ENCODE results near the gene TYMP. TPM values are rescaled to one million over a fixed set of nuclear protein-coding genes. Genes with fewer than 3 reads are reported as not detected.

Gene TYMP
- total RNA-seq, 1 experiment from 2014 or later, result 27.3 TPM

DNA sequence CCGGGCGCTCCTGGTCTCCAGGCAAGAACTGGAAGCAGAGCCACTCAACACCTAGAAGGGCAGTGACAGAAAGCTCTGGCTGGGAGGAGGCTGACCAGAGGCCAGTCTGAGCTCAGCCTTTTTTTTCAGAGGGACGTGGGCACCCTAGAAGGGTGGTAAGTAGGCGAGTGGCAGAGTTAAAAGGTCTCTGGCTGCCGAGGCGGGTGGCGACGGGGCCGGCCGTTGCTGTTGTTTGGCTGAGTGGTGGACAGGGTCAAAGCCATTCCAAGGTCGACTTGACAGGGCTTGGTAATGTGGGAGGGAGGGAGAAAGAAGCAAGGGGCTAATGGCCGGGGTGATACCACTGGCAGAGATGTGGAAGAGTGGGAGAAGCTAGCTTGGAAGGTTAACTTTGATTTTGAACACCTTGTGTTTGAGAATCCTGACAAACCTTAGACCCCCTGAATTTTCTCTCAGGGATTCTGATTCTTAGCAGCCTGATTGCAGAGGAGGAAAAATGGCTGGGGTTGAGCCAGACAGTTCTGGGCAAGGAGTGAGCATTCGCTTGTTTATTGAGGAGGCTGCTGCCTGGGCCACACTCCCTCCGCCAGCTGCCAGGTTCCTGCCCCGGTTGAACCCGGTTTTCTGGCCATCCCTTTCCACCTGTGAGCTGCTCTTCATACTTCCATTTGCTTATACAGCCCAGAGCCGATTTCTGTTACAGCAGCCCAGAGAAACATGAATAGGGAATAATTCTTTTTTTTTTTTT, 33.8 kb upstream of the TYMP start:
- DNase-seq (ENCODE audit: extremely low read depth, low read depth), result no peak

DNA sequence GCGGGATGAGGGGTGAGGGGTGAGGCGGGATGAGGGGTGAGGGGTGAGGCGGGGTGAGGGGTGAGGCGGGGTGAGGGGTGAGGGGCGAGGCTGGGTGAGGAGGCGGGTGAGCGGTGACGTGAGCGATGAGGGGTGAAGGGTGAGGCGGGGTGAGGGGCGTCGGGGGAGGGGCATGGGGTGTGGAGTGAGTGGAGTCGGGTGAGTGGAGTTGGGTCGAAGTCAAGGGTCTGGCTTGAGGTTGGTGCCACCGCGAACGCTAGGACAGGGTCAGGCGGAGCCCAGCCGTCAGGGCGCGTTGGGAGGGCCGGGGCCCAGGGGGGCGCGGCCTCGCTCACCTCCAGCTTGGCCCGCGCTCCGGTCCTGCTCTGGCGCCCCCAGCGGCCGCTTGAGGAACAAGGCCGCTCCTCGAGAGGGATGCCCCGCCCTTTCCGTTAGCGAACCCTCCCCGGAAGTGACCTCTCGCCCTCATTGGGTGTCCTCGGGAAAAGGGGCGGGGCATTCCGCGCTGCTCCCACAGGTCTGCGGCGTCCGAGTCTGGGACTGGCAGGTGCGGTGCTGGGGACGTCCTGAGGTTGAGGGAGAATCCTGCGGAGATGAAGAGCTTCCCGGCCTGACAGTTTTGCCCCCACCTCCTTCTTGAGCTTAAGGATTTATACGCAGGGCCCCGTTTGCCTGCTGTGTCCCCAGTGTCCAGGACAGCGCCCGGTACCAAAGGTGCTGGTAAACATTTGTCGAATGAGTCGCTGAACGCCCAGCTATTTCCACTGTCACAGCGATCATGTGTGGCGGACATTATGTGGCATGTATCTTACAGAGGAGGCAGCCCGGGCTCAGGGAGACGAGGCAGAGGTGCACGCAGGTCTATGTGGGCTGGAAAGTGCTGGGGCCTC, 33.0 kb upstream of the TYMP start, which contains the start of gene SYCE3:
SYCE3 (minus strand) TSS at position 397 of the 890 bp plus-strand sequence. CDS start 6,514 bp downstream, outside the sequence.
- DNase-seq (ENCODE audit: extremely low read depth, low read depth), result peak; percentile 92

DNA sequence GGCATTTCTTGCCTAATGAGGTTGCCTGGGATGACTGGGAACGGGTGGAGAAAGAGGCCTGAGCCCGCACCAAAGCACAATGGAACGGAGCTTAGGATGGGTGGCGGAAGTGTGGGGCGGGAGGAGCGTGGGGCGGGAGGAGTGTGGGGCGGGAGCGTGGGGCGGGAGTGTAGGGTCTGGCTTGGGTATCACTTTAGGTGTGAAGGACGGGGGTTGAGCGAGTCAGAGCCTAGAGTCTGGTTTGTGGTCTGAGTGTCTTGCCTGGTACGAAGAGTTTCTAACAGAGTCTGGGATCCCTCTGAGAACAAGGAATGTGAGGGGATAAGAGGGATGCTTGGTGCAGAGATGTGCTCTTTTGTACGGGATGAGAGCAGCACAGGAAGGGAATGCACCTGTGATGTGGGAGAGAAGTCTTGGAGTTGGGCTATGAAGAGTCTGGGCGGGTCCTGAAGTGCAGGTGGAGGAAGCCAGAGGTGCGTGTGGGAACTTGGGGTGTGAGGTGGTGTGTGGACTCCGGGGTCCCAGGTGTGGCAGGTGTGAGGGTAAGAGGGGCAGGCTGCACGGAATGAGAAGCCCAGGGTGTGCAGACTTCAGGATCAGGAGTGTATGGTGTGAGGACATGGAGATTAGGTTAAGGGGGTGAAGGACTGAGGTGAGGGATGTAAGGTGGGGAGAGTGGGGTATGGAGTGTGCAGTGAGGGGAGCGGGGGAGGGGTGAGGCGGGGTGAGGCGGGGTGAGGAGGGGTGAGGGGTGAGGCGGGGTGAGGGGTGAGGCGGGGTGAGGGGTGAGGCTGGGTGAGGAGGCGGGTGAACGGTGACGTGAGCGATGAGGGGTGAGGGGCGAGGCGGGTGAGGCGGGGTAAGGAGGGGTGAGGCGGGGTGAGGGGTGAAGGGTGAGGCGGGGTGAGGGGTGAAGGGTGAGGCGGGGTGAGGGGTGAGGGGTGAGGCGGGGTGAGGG, 31.9 kb upstream of the TYMP start:
- no peak for DNase-seq (ENCODE audit: extremely low read depth, low read depth)

DNA sequence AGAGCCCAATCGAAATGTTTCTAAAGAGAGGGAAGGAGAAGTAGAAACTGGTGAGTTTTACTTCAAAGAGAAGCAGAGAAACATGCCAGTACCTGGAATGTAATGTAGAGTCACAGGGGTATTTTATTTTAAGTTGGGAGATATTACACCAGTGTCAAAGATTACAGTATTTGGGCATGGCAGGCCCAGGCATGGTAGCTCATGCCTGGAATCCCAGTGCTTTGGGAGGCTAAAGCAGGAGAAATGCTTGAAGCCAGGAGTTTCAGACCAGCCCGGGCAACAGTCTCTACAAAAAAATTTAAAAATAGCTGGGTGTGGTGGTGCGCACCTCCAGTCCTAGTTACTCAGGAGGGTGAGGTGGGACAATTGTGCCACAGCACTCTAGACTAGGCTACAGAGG, 30.2 kb upstream of the TYMP start:
- no peak for DNase-seq (ENCODE audit: extremely low read depth, low read depth)

DNA sequence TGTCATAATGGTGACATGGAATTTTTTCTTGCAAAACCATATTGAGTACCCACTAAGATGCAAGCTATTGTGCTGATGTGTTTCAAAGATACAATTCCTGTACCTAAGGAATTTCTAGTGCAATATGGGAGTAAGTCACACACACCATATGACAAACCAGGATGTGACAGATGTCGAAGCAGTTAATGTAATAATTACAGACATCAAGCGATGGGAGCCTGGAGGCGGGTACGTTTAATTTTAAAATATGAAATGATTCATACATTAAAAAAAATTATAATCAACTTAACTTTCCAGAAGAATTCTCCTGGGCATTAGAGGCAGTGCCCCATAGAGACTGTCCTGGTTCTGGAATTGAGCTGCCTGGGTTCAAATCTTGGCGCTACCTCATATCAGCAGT, 26.9 kb upstream of the TYMP start:
- no peak for DNase-seq (ENCODE audit: extremely low read depth, low read depth)

DNA sequence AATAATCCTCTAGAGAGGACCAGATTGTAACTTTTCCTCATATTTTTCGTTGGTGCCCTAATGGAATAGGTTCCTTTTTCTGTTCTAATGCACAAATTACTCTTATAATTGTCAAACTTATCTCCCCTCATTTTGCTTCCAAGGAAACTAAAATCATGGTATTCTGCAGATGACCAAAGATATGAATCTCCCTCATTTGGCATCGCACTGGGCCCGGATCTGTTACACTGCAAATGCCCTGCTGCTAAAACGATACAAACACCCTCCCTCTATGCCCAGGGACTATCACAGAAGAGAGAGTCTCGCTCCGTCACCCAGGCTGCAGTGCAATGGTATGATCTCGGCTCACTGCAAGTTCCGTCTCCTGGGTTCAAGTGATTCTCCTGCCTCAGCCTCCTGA, 23.5 kb upstream of the TYMP start:
- DNase-seq (ENCODE audit: extremely low read depth, low read depth), result no peak

DNA sequence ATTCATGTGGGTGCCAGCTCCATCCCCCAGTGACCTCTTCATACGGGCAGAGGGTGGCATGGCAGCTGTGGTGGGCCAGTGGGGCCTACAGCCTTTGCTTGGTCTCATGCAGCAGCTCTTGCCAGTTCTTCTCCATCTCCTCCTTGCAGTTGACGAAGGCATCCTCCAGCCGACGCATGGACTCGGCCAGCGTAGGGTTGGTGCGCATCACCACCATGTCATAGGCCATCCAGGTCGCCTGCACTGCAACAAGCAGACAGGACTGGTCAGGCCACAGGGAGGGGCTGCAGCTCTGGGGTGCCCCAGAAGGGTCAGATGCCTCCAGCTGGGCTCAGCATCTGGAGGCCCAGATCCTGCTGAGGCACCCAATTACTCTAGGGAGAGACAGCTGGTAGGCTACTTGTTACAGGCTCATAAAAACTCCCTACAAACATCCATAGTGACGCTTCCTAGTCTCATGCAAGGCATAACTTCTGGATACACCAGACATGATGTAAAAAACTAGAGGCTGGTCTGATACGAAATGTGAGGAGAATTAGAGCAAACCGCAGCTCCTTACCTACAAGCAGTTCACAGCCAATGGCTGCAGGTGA, 21.4 kb upstream of the TYMP start:
- DNase-seq (ENCODE audit: extremely low read depth, low read depth), result no peak

DNA sequence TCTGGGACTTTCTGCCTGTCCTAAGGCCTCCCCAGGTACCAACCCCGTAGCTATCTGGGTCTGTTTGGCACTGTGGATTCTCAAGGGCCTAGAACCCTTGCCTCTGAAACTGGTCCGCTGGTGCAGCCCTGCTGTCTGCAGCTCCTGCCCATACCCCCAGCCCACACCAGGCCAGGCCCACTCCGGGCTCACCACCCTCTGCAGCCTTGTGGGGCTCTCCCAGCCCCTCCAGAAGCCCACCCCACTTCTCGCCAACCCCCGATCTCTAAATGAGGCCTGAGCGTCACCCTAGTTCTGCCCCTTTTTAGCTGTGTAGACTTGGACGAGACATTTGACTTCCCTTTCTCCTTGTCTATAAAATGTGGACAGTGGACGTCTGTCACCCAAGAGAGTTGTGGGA, 20.6 kb upstream of the TYMP start:
- no peak for DNase-seq (ENCODE audit: extremely low read depth, low read depth)

DNA sequence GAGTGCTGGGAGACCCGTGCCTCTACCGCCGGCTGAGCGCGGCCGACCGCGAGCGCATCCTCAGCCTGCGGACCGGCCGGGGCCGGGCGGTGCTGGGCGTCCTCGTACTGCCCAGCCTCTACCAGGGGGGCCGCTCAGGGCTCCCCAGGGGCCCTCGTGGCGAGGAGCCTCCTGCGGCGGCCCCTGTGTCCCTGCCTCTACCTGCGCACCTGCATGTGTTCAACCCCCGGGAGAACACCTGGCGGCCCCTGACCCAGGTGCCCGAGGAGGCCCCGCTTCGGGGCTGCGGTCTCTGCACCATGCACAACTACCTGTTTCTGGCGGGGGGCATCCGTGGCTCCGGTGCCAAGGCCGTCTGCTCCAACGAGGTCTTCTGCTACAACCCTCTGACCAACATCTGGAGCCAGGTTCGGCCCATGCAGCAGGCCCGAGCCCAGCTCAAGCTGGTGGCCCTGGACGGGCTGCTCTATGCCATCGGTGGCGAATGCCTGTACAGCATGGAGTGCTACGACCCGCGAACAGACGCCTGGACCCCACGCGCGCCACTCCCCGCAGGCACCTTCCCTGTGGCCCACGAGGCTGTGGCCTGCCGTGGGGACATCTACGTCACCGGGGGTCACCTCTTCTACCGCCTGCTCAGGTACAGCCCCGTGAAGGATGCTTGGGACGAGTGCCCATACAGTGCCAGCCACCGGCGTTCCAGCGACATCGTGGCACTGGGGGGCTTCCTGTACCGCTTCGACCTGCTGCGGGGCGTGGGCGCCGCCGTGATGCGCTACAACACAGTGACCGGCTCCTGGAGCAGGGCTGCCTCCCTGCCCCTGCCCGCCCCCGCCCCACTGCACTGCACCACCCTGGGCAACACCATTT, 19.3 kb upstream of the TYMP start:
- DNase-seq (ENCODE audit: extremely low read depth, low read depth), result no peak

DNA sequence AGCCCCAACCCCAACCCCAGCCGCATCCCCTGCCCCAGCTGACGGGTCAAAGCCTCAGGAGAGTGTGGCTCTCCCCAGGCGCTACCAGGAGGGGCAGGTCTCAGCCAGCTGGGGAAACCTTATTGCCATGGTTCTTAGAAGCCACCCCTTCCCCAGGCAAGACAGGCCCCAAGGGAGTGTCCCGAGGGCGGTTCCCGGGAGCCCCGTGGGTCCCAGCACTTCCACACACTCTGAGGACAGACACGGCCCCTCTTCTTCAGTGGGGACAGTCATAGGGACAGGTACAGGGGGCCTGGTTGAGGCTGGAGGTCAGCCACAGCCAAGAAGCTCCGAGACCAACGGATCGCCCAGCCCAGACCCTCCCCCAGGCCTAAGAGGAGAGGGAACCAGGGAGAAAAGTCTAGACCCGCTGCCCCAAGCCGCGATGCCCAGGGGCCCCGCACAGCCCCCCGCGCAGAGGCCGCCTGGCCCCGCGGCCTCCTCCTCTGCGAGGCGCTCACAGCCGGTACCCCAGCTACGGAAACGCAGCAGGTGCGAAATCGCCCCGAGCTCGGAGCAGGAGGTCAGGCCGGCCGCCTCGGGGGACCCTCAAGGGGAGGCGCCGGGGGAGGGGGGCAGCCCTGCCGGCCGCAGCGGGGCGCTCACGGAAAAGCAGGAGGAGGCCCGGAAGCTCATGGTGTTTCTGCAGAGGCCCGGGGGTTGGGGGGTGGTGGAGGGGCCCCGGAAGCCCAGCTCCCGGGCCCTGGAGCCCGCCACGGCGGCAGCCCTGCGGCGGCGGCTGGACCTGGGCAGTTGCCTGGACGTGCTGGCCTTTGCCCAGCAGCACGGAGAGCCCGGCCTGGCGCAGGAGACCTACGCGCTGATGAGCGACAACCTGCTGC, 18.5 kb upstream of the TYMP start:
- DNase-seq (ENCODE audit: extremely low read depth, low read depth), result no peak

DNA sequence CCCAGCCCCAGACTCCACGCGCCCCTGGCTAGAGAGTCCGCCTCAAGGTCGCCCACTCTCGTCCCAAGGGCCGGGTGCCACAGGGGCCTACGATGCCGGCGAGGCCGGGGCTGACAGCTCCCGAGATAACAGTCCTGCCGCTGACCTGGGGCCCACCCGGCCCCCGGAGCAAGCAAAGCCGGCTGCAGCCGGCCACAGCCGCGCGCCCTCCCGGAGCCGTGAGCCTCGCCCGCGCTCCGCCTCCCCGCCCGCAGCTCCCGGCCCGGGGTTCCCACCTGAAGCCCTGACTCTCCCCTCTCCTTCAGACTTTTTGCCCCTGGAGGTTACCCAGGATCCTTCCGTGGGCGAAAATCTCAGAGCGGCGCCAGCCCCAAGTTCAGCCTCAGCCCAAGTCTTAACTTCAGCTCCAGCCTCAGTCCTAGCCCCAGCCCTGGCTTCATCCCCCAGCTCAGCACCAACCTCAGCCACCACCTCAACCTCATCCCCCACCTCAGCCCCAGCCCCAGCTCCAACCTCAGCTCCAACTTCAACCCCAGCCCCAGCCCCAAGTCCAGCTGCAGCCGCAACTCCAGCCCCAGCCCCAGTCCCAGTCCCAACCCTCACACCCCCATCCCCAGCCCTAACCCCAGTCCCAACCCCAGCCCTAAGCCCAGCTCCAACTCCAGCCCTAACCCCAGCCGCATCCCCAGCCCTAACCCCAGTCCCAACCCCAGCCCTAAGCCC, 17.6 kb upstream of the TYMP start:
- DNase-seq (ENCODE audit: extremely low read depth, low read depth), result no peak

DNA sequence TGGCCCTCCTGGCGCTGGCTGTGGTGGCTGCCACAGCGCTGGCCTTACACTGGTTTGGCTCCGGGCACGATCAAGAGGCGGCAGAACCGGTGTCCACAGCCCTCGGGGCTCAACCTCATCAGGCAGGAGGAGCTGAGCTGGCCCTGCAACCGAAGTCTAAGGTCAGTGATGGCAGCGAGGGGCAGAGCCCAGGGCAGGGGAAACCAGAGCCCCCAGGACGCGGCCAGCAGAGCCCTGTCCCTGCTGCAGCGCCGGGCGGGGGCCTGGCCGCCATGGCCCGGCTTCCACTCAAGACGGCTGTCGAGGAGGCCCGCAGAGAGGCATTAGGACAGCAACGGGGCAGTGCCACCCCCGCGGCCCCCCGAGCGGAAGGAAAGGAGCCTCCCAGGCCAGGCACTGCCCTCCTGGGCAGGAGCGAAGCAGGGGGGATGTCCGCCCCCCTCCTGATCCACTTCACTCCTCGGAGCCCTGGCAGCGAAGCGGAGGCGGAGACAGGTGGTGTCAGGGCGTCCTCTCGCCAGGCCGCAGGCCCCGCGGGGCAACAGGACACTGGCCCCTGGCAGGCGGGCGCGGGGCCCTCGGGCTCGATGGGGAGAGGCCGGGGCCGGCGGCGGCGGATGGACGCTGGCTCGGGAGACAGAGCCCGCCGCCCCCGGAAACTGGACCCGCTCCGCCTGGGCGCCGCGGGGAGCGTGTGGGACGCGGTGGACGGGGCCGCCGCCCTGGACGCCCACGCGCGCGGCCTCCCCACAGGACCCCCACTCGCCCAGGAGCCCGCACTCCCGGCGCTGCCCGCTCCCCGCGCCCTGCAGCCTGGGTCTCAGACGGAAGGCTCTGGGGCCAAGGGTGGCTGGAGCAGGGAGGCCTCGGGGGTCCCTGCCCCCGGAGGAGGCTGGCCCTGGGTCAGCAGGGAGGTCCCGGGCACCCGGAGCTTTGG, 16.8 kb upstream of the TYMP start:
- no peak for DNase-seq (ENCODE audit: extremely low read depth, low read depth)

DNA sequence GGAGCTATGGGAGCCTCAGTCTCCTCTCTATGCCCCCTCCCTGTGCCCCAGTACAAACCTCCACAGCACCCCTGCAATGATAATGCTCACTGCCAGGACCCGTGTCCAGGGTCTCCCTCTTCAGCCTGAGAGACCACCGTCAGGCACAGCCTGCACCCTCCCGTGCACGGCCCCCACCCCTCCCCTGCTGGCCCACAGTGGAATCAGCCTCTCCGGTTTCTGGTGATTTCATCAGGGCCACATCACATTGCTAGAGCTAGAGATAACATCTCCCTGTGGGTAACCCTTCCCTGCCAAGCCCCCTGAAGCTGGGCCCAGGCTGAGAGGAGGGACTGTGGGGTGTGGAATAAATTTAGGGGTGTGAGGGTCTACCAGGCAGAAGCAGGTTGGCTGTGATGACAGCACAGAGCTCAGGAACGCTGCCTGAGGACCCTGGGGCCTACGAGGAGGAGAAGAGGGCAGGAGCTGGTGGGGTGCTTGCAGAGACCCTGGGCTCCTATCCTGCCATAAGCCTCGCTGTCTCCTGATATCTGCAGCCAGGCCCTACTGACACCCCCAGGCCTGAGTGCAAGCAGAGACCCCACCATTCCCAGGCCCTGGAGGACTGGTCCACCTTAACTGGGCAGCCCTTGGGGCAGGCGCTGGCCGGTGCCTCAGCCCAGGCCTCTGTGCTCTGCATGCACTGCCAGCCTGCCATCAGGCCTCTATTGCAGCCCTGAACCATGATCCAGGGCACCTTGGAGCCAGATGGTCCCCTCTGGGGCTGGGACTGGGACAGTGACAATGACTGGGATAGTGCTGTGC, 15.9 kb upstream of the TYMP start, which contains the start of gene KLHDC7B:
KLHDC7B (plus strand) TSS at position 378 of the 804 bp plus-strand sequence; CDS start at position 723, 345 bp downstream.
- DNase-seq (ENCODE audit: extremely low read depth, low read depth), result peak; percentile 75

DNA sequence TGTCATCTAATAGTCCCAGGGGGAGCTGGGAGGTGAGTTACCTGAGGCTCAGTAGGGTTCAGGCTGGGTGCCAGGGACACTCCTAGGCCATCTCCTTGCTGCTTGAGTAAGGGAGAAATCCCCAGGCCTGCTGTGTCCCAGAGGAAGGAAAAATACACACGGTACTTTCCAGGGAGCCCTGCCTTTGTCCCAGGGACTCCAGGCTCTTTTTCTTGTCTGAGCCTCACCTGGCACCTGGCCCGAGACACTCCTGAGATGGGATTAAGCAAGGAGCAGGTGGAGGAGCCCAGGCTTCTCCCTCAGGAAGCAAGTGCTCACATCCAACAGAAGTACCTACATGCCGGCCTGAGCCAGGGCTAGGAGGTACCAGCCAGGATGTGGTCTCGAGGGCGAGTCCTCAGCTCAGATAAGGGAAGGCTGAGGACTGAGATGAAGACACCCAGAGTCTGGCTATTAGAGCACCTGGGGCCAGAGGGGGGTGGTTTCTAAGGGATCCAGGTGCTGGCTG, 15.0 kb upstream of the TYMP start:
- DNase-seq (ENCODE audit: extremely low read depth, low read depth), result no peak

DNA sequence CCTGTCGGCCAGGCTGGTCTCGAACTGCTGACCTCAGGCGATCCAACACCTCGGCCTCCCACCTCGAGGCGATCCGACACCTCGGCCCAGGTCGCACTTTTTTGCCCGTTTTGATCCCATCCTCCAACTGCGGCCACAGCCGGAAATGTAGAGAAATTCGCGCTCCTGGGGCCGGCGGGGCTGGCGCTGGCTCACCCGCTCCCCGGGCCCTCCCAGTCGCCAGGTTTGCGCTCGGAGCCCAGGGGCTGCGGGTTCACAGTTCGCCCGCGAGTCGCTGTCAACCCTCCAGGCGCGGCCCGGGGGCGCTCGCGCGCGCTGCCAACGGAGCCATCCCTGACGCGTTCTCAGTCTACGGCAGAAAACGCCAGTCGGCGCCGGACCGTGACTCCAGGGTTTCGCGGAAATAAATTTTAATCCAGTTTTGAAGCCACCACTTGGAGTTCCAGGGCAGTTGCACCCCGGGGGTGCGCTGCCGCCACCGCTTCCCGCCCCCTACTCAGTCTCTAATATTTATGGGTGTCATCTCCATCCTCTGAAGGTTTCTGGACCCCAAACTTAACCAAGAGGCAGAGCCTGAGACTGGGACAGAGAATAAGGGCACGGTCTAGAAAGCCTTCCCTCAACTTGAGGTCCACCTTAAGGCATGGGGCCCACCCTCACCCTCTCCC, 14.4 kb upstream of the TYMP start:
- DNase-seq (ENCODE audit: extremely low read depth, low read depth), result no peak
